Naive thymus-derived CD4-positive, alpha-beta T cell (primary cell): ENCODE results near the gene KCNJ1. TPM values are rescaled to one million over a fixed set of nuclear protein-coding genes. Genes with fewer than 3 reads are reported as not detected.

Experiments
- ATAC-seq: fragments of 150-1000 bp; cut with Tn5 transposase; 2 replicates; pipeline ENCODE4 v1.10.0; 2021; ENCODE audit warnings: mild to moderate bottlenecking, moderate library complexity
- CTCF ChIA-PET: fragments of 350-600 bp; sonication (Branson Sonifier 250); formaldehyde crosslinking; loops from one replicate; lab custom pipeline; 2021; ENCODE audit warnings: antibody characterized with exemption; lab: Charles Lee
- POLR2A ChIA-PET: fragments of 350-600 bp; sonication (Branson Sonifier 250); formaldehyde crosslinking; loops from one replicate; lab custom pipeline; 2021; ENCODE audit warnings: antibody characterized with exemption, inconsistent platforms; lab: Charles Lee
- DNase-seq, 9 donors: peaks; one replicate each; pipeline versions ENCODE4 v3.0.0 to v3.0.0-alpha.2; 2020 to 2022; ENCODE audit warnings: mixed read lengths in 1 of 9
- H3K27ac ChIP-seq: one replicate; pipeline ENCODE4 v1.7.0; 2013; ENCODE audit warnings: mild to moderate bottlenecking, low read depth, low read length, moderate library complexity
- H3K27me3 ChIP-seq, 2 donors: one replicate each; pipeline ENCODE4 v1.7.0; 2013; ENCODE audit warnings: low read length in 2 of 2, mild to moderate bottlenecking in 2 of 2, moderate library complexity in 2 of 2; ENCODE audit not compliant: control insufficient read depth in 2 of 2, insufficient read depth in 2 of 2
- H3K36me3 ChIP-seq, 3 experiments: 1 replicate in 2 of 3; 2 replicates in 1 of 3; pipeline ENCODE4 v1.7.0; 2013; ENCODE audit warnings: low read length in 3 of 3, mild to moderate bottlenecking in 3 of 3, moderate library complexity in 1 of 3; ENCODE audit not compliant: insufficient read depth in 3 of 3, control insufficient read depth in 2 of 3
- H3K4me1 ChIP-seq, 2 donors: one replicate each; pipeline ENCODE4 v1.7.0; 2013; ENCODE audit warnings: low read length in 2 of 2, mild to moderate bottlenecking in 2 of 2, moderate library complexity in 1 of 2; ENCODE audit not compliant: control insufficient read depth in 2 of 2, insufficient read depth in 2 of 2
- H3K4me3 ChIP-seq: 2 replicates; pipeline ENCODE4 v1.7.0; 2013; ENCODE audit warnings: mild to moderate bottlenecking, low read length
- H3K9me3 ChIP-seq, 3 experiments: 1 replicate in 2 of 3; 2 replicates in 1 of 3; pipeline ENCODE4 v1.7.0; 2013; ENCODE audit warnings: low read length in 3 of 3; ENCODE audit not compliant: control insufficient read depth in 2 of 3
- H3K27ac Mint-ChIP-seq, 9 donors: one replicate each; pipeline ENCODE4 v1.8.0; 2020 to 2022; ENCODE audit warnings: mixed read lengths in 9 of 9, mild to moderate bottlenecking in 8 of 9, moderate library complexity in 5 of 9, inconsistent platforms in 2 of 9
- H3K27me3 Mint-ChIP-seq, 5 donors: one replicate each; pipeline ENCODE4 v1.8.0; 2021 to 2022; ENCODE audit warnings: mixed read lengths in 5 of 5, mild to moderate bottlenecking in 1 of 5
- H3K36me3 Mint-ChIP-seq, 5 donors: one replicate each; pipeline ENCODE4 v1.8.0; 2020 to 2022; ENCODE audit warnings: mixed read lengths in 5 of 5, mild to moderate bottlenecking in 3 of 5, inconsistent platforms in 1 of 5
- H3K4me1 Mint-ChIP-seq, 7 donors: one replicate each; pipeline ENCODE4 v1.8.0; 2020 to 2022; ENCODE audit warnings: mixed read lengths in 7 of 7, mild to moderate bottlenecking in 3 of 7, inconsistent platforms in 1 of 7
- H3K4me3 Mint-ChIP-seq, 10 donors: one replicate each; pipeline ENCODE4 v1.8.0; 2020 to 2022; ENCODE audit warnings: mild to moderate bottlenecking in 10 of 10, mixed read lengths in 10 of 10, moderate library complexity in 6 of 10, inconsistent platforms in 2 of 10
- H3K9me3 Mint-ChIP-seq, 11 donors: one replicate each; pipeline ENCODE4 v1.8.0; 2020 to 2022; ENCODE audit warnings: mixed read lengths in 11 of 11, mild to moderate bottlenecking in 4 of 11, inconsistent platforms in 1 of 11, moderate library complexity in 1 of 11
- intact Hi-C, 2 donors: fragments of 100-400 bp; cut with micrococcal nuclease; formaldehyde crosslinking; loops; one replicate each; pipeline ENCODE4 v1.15.1; 2023
- polyA plus RNA-seq, 2 donors: library from polyadenylated mRNA; unstranded; fragments of 300-500 nt; fragmentation: Illumina TruSeq; gene quantifications; one replicate each; pipeline ENCODE4 v1.2.3, GENCODE V29; 2021
- total RNA-seq, 6 experiments: library from RNA in 5 of 6; stranded (reverse) in 5 of 6; gene quantifications; 1 replicate in 5 of 6; 2 replicates in 1 of 6; pipeline ENCODE4 v1.2.3 and lab custom pipeline; 2021 to 2026

The KCNJ1 gene
- total and polyA plus RNA-seq, 7 experiments from 2014 or later = 0.12 to 0.22 TPM; not detected in 5

DNA sequence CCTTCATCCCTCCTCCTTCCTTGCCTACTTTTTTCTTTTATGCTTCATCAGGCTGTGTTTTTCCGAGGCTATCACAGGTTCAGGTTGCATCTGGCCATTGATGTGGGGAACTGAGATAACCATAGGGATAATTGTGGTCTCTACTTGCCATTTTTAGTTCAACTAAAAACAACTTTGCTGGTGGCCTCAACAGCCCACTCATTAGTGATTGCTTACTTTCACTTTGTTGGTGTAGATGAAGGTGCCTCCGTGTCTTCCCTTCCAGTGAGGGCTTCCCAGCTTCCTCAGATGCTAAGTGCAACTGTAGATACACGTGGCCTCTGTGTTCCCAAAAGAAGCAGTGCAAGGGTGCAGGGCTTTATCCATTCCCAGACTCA lies 35.0 kb downstream of the KCNJ1 start:
- H3K36me3 ChIP-seq = no peaks in the 10 kb centered on the region
- no peaks in the 10 kb centered on the region for H3K27me3 ChIP-seq
- peaks cover 0 to 3% (median 0%) of the 10 kb centered on the region in 11 donors for H3K9me3 Mint-ChIP-seq
- no peak overlapping the region for H3K4me3 ChIP-seq
- DNase-seq = no peak
- peak overlapping the region in 4 of 9 donors; percentile 27 to 85 (median 58) for H3K27ac Mint-ChIP-seq
- H3K4me1 Mint-ChIP-seq = peaks cover 17 to 40% (median 27%) of the 10 kb centered on the region in 7 donors
- no peak overlapping the region for H3K27ac ChIP-seq
- intact Hi-C loops = loop anchor here (5.0 kb wide), 3 partner anchors 305 to 325 kb away; no protein-coding TSS in a partner anchor
- H3K4me1 ChIP-seq = peaks cover 11 to 15% of the 10 kb centered on the region in 2 donors
- ChIA-PET CTCF (interaction anchor here (0.8 to 5.8 kb wide), 16 partner anchors 8 to 988 kb away, joined by 3 to 53 read pairs (median 8); no protein-coding TSS in a partner anchor), POLR2A (interaction anchor here (1.1 to 1.9 kb wide), 2 partner anchors 675 to 794 kb away, joined by 3 to 7 read pairs; no protein-coding TSS in a partner anchor)
- H3K9me3 ChIP-seq = no peaks in the 10 kb centered on the region
- ATAC-seq = no peak
- H3K36me3 Mint-ChIP-seq = peaks cover 0 to 3% (median 0%) of the 10 kb centered on the region in 5 donors
- peak overlapping the region in 4 of 10 donors; percentile 4 to 86 (median 14) for H3K4me3 Mint-ChIP-seq
- peaks cover 0 to 4% (median 0%) of the 10 kb centered on the region in 5 donors for H3K27me3 Mint-ChIP-seq

DNA sequence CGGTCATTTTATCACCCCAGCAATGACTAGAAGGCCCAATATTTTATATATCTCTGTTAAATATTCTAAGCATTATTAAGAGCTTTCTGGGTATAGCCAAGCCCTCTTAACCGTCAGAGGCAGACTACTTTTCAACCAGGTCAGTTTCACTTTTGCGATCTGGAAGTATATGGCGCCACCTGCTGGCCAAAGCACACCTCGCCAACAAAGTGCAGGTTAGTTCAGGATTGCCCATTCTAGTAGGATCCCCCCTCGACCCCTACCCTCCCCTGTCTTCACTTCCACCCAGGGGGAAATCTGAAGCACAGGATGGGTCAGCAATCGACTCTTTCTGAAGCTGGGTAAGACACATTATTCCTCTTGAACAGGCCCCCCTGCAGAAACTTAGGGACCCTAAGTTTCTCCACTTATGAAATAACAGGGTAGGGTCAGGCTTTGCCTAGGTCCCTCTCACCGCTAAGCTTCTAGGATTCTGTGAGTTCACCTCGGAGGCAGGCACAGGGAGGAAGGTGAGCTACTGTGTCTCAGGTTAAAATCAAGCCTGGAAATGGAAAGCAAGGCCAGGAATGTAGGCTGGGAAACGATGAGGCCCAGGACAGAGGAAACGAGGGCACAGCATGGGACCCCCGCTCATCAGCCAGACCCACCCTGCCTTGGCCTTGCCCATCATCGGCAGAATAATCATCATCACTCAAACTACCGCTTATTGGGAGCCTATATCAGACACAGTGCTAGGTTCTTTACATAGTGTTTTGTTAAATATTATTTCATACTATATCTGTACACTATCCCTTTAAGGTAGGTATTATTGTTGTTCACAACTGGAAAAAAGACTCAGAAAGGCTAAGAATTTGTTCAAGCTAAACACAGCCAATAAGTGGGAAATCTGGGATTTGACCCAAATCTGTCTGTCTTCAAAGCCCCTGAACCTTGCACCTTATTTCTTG lies 35.6 kb downstream of the KCNJ1 start:
- peaks cover 15 to 35% (median 24%) of the 10 kb centered on the region in 7 donors for H3K4me1 Mint-ChIP-seq
- Histone ChIP-seq H3K9me3 (no peaks in the 10 kb centered on the region), H3K36me3 (no peaks in the 10 kb centered on the region), H3K27ac (peak overlapping the region; percentile 67), H3K4me1 (peaks cover 11 to 15% of the 10 kb centered on the region in 2 donors), H3K27me3 (no peaks in the 10 kb centered on the region), H3K4me3 (peak overlapping the region; percentile 43)
- POLR2A ChIA-PET = interaction anchor here (0.8 to 1.9 kb wide), 9 partner anchors 14 to 793 kb away, joined by 3 to 7 read pairs (median 3); partner anchors contain the start of gene FLI1
- H3K9me3 Mint-ChIP-seq = peaks cover 0 to 2% (median 0%) of the 10 kb centered on the region in 11 donors
- DNase-seq (peak; percentile 68 to 85 (median 80)), ATAC-seq (peak; percentile 90)
- CTCF ChIA-PET = interaction anchor here (0.6 to 5.8 kb wide), 42 partner anchors 9 to 987 kb away, joined by 3 to 53 read pairs (median 5); no protein-coding TSS in a partner anchor
- H3K36me3 Mint-ChIP-seq = peaks cover 0 to 2% (median 0%) of the 10 kb centered on the region in 5 donors
- peak overlapping the region; percentile 58 to 98 (median 89) for H3K27ac Mint-ChIP-seq
- intact Hi-C loops = loop anchor here (1.0 to 5.0 kb wide), 21 partner anchors 12 to 800 kb away; partner anchors contain the start of gene FLI1 (in 1 of the 2)
- peak overlapping the region; percentile 61 to 87 (median 76) for H3K4me3 Mint-ChIP-seq
- peaks cover 0 to 4% (median 0%) of the 10 kb centered on the region in 5 donors for H3K27me3 Mint-ChIP-seq

DNA sequence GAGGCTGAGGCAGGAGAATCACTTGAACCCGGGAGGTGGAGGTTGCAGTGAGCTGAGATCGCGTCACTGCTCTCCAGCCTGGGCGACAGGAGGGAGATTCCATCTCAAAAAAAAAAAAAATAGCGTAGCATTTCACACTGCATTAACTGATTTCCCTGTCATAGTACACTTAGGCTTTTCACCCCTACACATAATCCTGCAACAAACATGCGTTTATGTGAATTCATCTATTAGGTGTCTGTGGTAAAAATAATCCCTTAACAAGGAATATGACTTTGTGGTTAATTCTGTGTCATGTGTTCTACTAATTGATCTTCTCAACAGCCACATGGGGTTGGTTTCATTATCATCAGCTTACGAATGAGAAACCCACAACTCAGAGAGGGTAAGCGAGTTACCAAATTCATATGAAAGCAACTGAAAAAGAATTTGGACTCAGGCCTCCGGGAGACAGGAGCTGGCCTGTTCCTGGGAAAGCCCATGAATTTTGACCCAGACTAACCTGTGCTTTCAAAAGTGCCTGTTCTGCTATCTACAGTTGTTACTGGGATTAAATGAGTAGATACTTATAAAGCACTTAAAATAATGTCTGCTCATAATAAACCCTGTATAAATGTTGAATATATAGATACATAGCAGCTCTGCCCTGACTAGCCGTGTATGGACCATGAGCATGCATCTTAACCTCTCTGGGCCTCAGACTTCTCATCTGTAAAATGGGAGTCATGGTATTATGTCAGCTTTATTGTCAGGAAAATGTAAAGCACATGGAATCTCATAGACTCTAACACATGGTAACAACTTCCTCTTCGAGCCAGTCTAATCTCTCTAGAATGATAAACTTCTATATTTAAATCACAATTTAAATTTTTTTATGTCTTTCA lies 36.6 kb downstream of the KCNJ1 start:
- Histone ChIP-seq H3K27me3 (no peaks in the 10 kb centered on the region), H3K4me3 (peak overlapping the region; percentile 43), H3K4me1 (peaks cover 11 to 15% of the 10 kb centered on the region in 2 donors), H3K27ac (peak overlapping the region; percentile 67), H3K9me3 (no peaks in the 10 kb centered on the region), H3K36me3 (no peaks in the 10 kb centered on the region)
- Mint-ChIP-seq H3K36me3 (peaks cover 0 to 5% (median 0%) of the 10 kb centered on the region in 5 donors), H3K4me1 (peaks cover 13 to 32% (median 26%) of the 10 kb centered on the region in 7 donors), H3K27me3 (peaks cover 0 to 4% (median 0%) of the 10 kb centered on the region in 5 donors), H3K27ac (peak overlapping the region; percentile 58 to 98 (median 89)), H3K9me3 (no peaks in the 10 kb centered on the region), H3K4me3 (peak overlapping the region; percentile 61 to 87 (median 76))
- POLR2A ChIA-PET = interaction anchor here (0.6 to 1.9 kb wide), 12 partner anchors 15 to 766 kb away, joined by 3 to 7 read pairs (median 3); partner anchors contain the start of gene FLI1
- peak; percentile 75 for ATAC-seq
- intact Hi-C loops = loop anchor here (1.0 to 5.0 kb wide), 21 partner anchors 13 to 799 kb away; partner anchors contain the start of gene FLI1 (in 1 of the 2)
- CTCF ChIA-PET = interaction anchor here (0.6 to 5.8 kb wide), 45 partner anchors 8 to 987 kb away, joined by 3 to 53 read pairs (median 5); no protein-coding TSS in a partner anchor
- DNase-seq = peak in 7 of 9 donors; percentile 20 to 65 (median 50)

DNA sequence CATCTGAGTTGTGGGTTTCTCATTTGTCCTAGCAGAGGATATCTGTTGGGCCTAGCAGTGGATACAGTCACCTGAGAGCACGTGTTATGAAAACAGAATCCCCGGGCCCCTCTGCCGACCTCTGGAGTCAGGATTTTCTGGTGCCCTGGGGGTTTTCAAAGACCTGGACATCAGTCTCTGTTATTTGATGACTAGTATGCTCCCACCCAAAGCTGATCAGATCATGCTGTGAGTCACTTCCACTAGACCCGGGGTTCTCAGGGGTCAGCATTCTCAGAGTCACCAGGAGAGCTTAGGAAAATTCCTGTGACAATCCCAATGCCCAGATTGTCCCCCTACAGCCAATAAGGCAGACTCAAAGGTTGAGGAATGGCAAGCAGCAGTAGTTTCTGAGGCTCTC lies 38.7 kb downstream of the KCNJ1 start:
- intact Hi-C loops = no loop called here
- DNase-seq = no peak
- H3K36me3 Mint-ChIP-seq = peaks cover 0 to 7% (median 0%) of the 10 kb centered on the region in 5 donors
- H3K27ac Mint-ChIP-seq = peak overlapping the region in 2 of 9 donors; percentile 21 to 47
- H3K4me3 ChIP-seq = no peak overlapping the region
- no peaks in the 10 kb centered on the region for H3K36me3 ChIP-seq
- peaks cover 0 to 4% (median 0%) of the 10 kb centered on the region in 5 donors for H3K27me3 Mint-ChIP-seq
- ATAC-seq = no peak
- no peak overlapping the region for H3K4me3 Mint-ChIP-seq
- H3K9me3 Mint-ChIP-seq = no peaks in the 10 kb centered on the region
- POLR2A ChIA-PET = interaction anchor here (1.3 kb wide), 1 partner anchor 18 kb away, joined by 3 read pairs; no protein-coding TSS in a partner anchor
- peaks cover 11 to 15% of the 10 kb centered on the region in 2 donors for H3K4me1 ChIP-seq
- no peaks in the 10 kb centered on the region for H3K9me3 ChIP-seq
- CTCF ChIA-PET = interaction anchor here (1.0 to 1.6 kb wide), 4 partner anchors 32 to 671 kb away, joined by 3 to 10 read pairs (median 3); no protein-coding TSS in a partner anchor
- no peaks in the 10 kb centered on the region for H3K27me3 ChIP-seq
- no peak overlapping the region for H3K27ac ChIP-seq
- H3K4me1 Mint-ChIP-seq = peaks cover 14 to 36% (median 31%) of the 10 kb centered on the region in 7 donors

DNA sequence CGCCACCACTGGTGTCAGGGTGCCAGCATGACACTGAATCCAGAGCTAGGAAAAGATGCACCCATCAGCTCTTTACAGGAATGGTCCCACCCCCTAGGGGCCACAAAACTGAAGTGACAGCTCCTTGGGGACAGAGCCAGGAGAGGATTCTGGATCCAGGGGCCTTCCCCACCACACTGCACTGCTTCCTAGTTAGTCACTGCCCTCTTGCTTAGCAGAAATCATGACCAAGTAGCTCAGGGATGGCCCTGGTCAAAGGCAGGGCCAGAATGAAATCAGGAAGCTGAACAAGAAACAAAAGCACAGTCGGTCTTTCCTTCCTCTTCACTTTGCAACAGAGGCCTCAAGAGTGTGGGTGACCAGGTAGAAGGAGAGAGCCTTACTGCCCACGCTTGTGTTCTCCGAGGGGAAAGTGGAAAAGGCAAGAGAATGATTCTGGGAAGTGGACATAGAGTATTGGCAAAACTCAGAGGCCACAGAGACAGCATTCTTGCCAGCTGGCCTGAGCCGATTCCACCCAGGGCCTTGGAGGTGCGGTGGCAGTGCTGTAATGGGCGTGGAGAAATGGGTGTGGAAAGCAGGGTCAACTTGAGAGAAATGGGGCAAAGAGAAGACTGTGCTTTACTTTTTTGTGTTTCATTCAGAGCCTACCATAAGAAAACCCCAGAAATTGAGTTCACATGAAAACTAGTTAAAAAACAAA lies 39.8 kb downstream of the KCNJ1 start:
- H3K36me3 ChIP-seq = peaks cover 0 to 7% (median 0%) of the 10 kb centered on the region in 3 experiments
- no peaks in the 10 kb centered on the region for H3K27me3 ChIP-seq
- peaks cover 12 to 36% (median 31%) of the 10 kb centered on the region in 7 donors for H3K4me1 Mint-ChIP-seq
- no peaks in the 10 kb centered on the region for H3K27me3 Mint-ChIP-seq
- intact Hi-C loops = no loop called here
- no peak overlapping the region for H3K27ac ChIP-seq
- ChIA-PET POLR2A (interaction anchor here (1.3 kb wide), 1 partner anchor 16 kb away, joined by 3 read pairs; no protein-coding TSS in a partner anchor), CTCF (interaction anchor here (0.8 to 2.3 kb wide), 10 partner anchors 17 to 794 kb away, joined by 3 to 10 read pairs (median 3); no protein-coding TSS in a partner anchor)
- H3K27ac Mint-ChIP-seq = peak overlapping the region in 8 of 9 donors; percentile 19 to 79 (median 52)
- H3K9me3 ChIP-seq = no peaks in the 10 kb centered on the region
- no peaks in the 10 kb centered on the region for H3K9me3 Mint-ChIP-seq
- peaks cover 11 to 15% of the 10 kb centered on the region in 2 donors for H3K4me1 ChIP-seq
- DNase-seq (no peak), ATAC-seq (no peak)
- peaks cover 0 to 10% (median 3%) of the 10 kb centered on the region in 5 donors for H3K36me3 Mint-ChIP-seq
- no peak overlapping the region for H3K4me3 ChIP-seq
- no peak overlapping the region for H3K4me3 Mint-ChIP-seq
